Skeletal muscle satellite cell (primary cell): ENCODE data around the gene SDK1.

ENCODE experiments used
- H3K27me3 ChIP-seq: 2 replicates; pipeline ENCODE4 v1.7.0; 2013; ENCODE audit warnings: low read length; ENCODE audit not compliant: control insufficient read depth, insufficient read depth
- H3K36me3 ChIP-seq: 2 replicates; pipeline ENCODE4 v1.7.0; 2013; ENCODE audit warnings: mild to moderate bottlenecking, control low read depth, low read length; ENCODE audit not compliant: insufficient read depth
- H3K4me1 ChIP-seq: 2 replicates; pipeline ENCODE4 v1.7.0; 2013; ENCODE audit warnings: low read length; ENCODE audit not compliant: control insufficient read depth, insufficient read depth
- H3K4me2 ChIP-seq: 2 replicates; pipeline ENCODE4 v1.7.0; 2013; ENCODE audit warnings: mild to moderate bottlenecking, low read length
- H3K4me3 ChIP-seq: 2 replicates; pipeline ENCODE4 v1.7.0; 2013; ENCODE audit warnings: low read length
- H3K9ac ChIP-seq: 2 replicates; pipeline ENCODE4 v1.7.0; 2013; ENCODE audit warnings: mild to moderate bottlenecking, low read depth, low read length, moderate library complexity
- H3K9me3 ChIP-seq: replicated peaks from 2 replicates; pipeline ENCODE4 v1.7.0; 2013; ENCODE audit warnings: mild to moderate bottlenecking, control low read depth, low read length

SDK1 gene

DNA sequence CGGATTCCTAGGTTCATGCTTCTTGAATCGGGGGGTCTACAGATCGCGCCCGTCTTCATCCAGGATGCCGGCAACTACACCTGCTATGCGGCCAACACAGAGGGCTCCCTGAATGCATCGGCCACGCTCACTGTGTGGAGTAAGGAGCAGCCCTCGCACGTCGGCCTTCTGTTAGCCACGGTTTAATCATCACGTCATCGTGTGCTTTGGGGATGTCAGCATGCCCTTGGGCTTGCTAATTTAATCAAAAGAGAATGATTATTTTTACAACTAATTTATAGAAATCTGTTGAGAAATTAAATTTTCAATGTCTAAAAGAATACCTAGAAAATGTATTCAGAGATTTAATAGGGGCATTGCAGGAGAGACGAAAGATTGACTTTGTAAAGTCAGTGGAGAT is 668.2 kb downstream of the SDK1 start:
- Histone ChIP-seq H3K9ac (no peak overlapping the region), H3K4me1 (no peaks in the 10 kb centered on the region), H3K4me3 (no peak overlapping the region), H3K27me3 (no peaks in the 10 kb centered on the region), H3K9me3 (no peaks in the 10 kb centered on the region), H3K4me2 (no peak overlapping the region), H3K36me3 (peaks cover 13% of the 10 kb centered on the region)

DNA sequence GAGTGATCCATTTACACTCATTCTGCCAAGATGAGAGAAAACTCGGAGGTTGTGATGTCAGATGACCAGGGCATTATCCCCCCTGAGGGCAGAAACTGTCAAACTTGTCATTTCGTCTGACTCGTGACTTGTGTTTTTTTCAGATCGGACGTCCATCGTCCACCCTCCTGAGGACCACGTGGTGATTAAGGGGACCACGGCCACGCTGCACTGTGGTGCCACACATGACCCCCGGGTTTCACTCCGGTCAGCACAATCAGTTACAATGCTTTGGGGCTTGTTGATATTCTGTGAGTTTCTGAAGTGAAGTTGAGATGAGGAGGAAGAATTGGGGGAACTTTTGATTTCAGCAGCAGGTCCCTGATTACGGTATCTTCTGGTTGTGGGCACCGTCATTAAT is 670.3 kb downstream of the SDK1 start:
- Histone ChIP-seq H3K36me3 (peaks cover 18% of the 10 kb centered on the region), H3K4me3 (no peak overlapping the region), H3K27me3 (no peaks in the 10 kb centered on the region)

DNA sequence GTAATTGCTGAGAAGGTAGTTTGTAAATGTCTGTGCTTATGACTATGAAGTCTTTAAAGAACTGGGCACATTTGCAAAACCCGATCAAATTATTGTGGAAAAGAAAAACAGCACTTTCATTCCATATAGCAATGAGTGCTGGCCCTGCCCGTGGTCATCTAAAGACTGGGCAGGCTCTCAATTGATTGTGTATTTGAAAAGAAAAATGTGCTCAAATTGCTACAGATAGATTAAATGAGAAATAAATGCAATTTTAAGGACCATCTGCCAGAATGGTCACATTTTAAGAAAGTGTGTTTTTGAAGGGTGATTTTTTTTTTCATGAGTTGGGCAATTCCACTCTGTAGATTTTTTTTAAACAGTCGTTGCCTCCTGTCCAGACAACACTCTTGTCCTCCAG is 672.2 kb downstream of the SDK1 start:
- Histone ChIP-seq H3K4me3 (no peak overlapping the region), H3K4me2 (no peak overlapping the region), H3K9ac (no peak overlapping the region), H3K9me3 (no peaks in the 10 kb centered on the region), H3K36me3 (peaks cover 13% of the 10 kb centered on the region), H3K4me1 (no peaks in the 10 kb centered on the region), H3K27me3 (no peaks in the 10 kb centered on the region)

More for the DNA sequence above, 670.3 kb downstream of the SDK1 start:
- H3K4me1 ChIP-seq = no peaks in the 10 kb centered on the region
- H3K9me3 ChIP-seq = no peaks in the 10 kb centered on the region
- no peak overlapping the region for H3K9ac ChIP-seq
- no peak overlapping the region for H3K4me2 ChIP-seq

DNA sequence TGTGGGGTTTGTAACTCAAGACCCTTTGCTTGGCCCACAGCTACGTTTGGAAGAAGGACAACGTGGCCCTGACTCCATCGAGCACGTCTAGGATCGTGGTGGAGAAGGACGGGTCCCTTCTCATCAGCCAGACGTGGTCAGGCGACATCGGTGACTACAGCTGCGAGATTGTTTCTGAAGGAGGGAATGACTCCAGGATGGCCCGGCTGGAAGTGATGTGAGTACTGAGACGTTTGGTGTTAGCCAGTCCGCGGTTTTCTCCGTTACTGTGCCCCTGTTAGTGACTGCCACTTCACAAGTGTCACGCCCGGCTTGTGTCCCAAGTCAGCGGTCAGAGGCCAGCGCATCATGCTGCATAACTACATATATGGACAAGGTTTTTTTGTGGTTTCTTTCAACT is 673.3 kb downstream of the SDK1 start:
- Histone ChIP-seq H3K9me3 (no peaks in the 10 kb centered on the region), H3K4me1 (no peaks in the 10 kb centered on the region), H3K9ac (no peak overlapping the region), H3K27me3 (no peaks in the 10 kb centered on the region), H3K36me3 (peaks cover 8% of the 10 kb centered on the region), H3K4me3 (no peak overlapping the region), H3K4me2 (no peak overlapping the region)

GRCh38 chr7:3975371-3975770 is 674.3 kb downstream of the SDK1 start:
- no peak overlapping the region for H3K4me3 ChIP-seq
- H3K36me3 ChIP-seq = peaks cover 8% of the 10 kb centered on the region
- H3K9me3 ChIP-seq = no peaks in the 10 kb centered on the region
- no peaks in the 10 kb centered on the region for H3K27me3 ChIP-seq
- H3K4me2 ChIP-seq = no peak overlapping the region
- no peak overlapping the region for H3K9ac ChIP-seq
- H3K4me1 ChIP-seq = no peaks in the 10 kb centered on the region

DNA sequence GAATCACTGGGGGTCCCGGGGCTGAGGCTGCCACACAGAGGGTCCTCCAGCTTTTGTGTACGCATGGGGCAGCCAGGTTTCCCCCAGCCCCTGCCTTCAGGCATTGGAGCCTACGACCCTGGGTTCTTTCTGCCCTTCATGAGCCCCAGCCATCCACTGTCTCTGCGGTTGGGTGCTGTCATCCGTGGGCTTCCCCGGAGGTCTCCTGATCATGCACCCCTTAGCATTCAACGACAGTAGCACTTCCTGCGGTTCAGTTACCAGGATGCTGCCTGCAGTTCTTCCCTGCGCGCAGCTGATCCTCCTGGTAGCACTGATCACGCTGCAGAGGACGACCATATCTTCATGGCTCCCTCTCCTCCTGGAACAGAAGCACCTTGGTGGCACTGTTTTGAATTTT is 676.3 kb downstream of the SDK1 start:
- H3K9ac ChIP-seq = no peak overlapping the region
- H3K36me3 ChIP-seq = peaks cover 5% of the 10 kb centered on the region
- no peaks in the 10 kb centered on the region for H3K4me1 ChIP-seq
- no peaks in the 10 kb centered on the region for H3K27me3 ChIP-seq
- no peaks in the 10 kb centered on the region for H3K9me3 ChIP-seq
- no peak overlapping the region for H3K4me3 ChIP-seq
- H3K4me2 ChIP-seq = no peak overlapping the region

DNA sequence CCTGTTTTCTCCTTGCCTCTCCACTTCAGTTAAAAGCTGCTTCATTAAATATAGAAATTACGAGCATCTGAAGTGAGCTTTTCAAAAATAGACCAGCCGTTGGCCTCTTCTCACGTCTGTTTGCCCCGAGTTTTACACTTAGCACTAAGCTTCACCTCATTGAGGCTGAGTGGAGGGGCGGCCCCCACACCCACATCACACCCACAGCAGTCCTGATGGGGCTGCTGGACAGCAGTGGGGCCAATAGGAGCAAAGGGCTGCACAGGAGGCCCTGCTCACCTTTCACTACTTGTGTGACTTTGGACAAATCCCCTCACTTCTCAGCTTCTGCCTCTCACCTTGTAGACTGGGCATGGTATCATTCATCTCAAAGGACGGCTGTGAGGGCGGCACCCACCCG is 677.8 kb downstream of the SDK1 start:
- Histone ChIP-seq H3K9me3 (no peaks in the 10 kb centered on the region), H3K36me3 (peaks cover 5% of the 10 kb centered on the region), H3K4me2 (no peak overlapping the region), H3K27me3 (no peaks in the 10 kb centered on the region), H3K9ac (no peak overlapping the region), H3K4me3 (no peak overlapping the region), H3K4me1 (no peaks in the 10 kb centered on the region)

- no peak overlapping the region for H3K4me3 ChIP-seq
- no peaks in the 10 kb centered on the region for H3K4me1 ChIP-seq
- H3K27me3 ChIP-seq = no peaks in the 10 kb centered on the region
- no peak overlapping the region for H3K9ac ChIP-seq
- H3K9me3 ChIP-seq = no peaks in the 10 kb centered on the region
- H3K36me3 ChIP-seq = peaks cover under 1% of the 10 kb centered on the region
- no peak overlapping the region for H3K4me2 ChIP-seq
Measured at GRCh38 chr7:3979611-3980299, 678.7 kb downstream of the SDK1 start.

DNA sequence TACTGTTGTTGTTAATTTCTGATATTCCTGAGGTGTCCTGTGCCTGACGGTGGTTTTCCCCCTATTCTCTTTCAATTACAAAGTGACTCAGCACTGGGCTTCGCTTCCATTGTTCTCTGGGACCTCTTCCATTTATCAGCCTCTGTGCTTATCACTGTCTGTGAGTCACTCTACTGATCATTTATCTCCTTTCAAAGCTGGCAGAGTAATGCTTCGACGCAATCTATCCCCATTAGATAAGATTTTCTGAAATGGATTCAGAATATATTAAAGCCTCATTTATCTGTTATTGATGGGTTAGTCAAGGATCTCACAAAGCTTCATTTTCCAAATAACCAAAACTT is 679.2 kb downstream of the SDK1 start:
- H3K4me1 ChIP-seq = no peaks in the 10 kb centered on the region
- no peaks in the 10 kb centered on the region for H3K9me3 ChIP-seq
- H3K9ac ChIP-seq = no peak overlapping the region
- no peaks in the 10 kb centered on the region for H3K27me3 ChIP-seq
- no peak overlapping the region for H3K4me3 ChIP-seq
- no peaks in the 10 kb centered on the region for H3K36me3 ChIP-seq
- no peak overlapping the region for H3K4me2 ChIP-seq

DNA sequence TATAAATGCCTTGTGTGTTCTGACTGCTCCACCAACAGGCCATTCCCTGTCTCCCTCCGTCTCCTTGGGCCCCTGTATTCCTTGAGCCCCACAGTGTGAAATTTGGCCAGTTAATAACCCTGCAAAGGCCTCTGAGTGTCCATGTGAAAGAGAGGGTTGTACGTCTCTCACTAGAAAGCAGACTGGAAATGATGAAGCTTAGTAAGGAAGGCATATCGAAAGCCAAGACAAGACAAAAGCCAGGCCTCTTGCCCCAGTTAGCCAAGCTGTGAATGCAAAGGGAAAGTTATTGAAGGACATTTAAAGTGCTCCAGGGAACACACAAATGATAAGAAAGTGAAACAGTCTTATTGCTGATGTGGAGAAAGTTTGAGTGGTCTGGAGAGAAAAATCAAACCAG is 680.2 kb downstream of the SDK1 start:
- no peak overlapping the region for H3K4me2 ChIP-seq
- no peak overlapping the region for H3K9ac ChIP-seq
- no peaks in the 10 kb centered on the region for H3K27me3 ChIP-seq
- H3K4me3 ChIP-seq = no peak overlapping the region
- H3K9me3 ChIP-seq = no peaks in the 10 kb centered on the region
- no peaks in the 10 kb centered on the region for H3K4me1 ChIP-seq
- no peaks in the 10 kb centered on the region for H3K36me3 ChIP-seq

DNA sequence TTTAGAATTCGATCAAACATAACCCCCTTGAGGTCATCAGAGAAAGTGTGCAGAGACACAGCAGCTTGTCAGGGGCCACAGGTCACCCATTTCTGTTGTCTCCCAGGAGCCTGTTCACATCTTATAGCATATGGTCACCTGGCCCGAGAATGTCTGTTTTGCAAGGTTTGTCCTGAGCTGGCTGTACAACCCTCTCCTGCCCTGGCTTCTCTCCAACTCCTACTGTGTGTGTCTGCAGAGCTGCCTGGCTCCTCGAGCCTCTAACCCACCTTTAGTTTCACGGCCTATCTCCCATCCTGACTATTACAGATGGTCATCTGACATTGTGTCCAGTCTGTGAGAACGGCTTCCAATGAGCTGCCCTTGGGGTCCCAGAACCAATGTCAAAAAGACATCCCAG is 683.4 kb downstream of the SDK1 start:
- Histone ChIP-seq H3K4me1 (no peaks in the 10 kb centered on the region), H3K9ac (no peak overlapping the region), H3K36me3 (no peaks in the 10 kb centered on the region), H3K27me3 (no peaks in the 10 kb centered on the region), H3K4me3 (no peak overlapping the region), H3K4me2 (no peak overlapping the region), H3K9me3 (no peaks in the 10 kb centered on the region)

- no peaks in the 10 kb centered on the region for H3K27me3 ChIP-seq
- H3K9ac ChIP-seq = no peak overlapping the region
- no peak overlapping the region for H3K4me2 ChIP-seq
- no peaks in the 10 kb centered on the region for H3K36me3 ChIP-seq
- H3K4me3 ChIP-seq = no peak overlapping the region
- H3K9me3 ChIP-seq = no peaks in the 10 kb centered on the region
- no peaks in the 10 kb centered on the region for H3K4me1 ChIP-seq
Measured at GRCh38 chr7:3986927-3987326, 685.9 kb downstream of the SDK1 start.
